Activated CD4-positive, alpha-beta memory T cell treated with anti-CD3 and anti-CD28 coated beads, Interleukin-2, amount 10 ng/mL, durations not matched to agents 7 days and 5 days (primary cell): Measurements from ENCODE around the gene SH2D4B. TPM values are rescaled to one million over a fixed set of nuclear protein-coding genes. Genes with fewer than 3 reads are reported as not detected.

Experiments
- CTCF ChIA-PET: fragments of 350-600 bp; sonication (Branson Sonifier 250); formaldehyde crosslinking; loops from one replicate; lab custom pipeline; 2021; ENCODE audit warnings: antibody characterized with exemption, inconsistent platforms; lab: Charles Lee
- POLR2A ChIA-PET: fragments of 350-600 bp; sonication (Branson Sonifier 250); formaldehyde crosslinking; loops from one replicate; lab custom pipeline; 2021; ENCODE audit warnings: antibody characterized with exemption; lab: Charles Lee
- DNase-seq: peaks from one replicate; pipeline ENCODE4 v3.0.0-alpha.2; 2020
- H3K27ac Mint-ChIP-seq: one replicate; pipeline ENCODE4 v1.8.0; 2021; ENCODE audit warnings: mild to moderate bottlenecking, mixed read lengths
- H3K27me3 Mint-ChIP-seq: one replicate; pipeline ENCODE4 v1.8.0; 2021; ENCODE audit warnings: mixed read lengths
- H3K36me3 Mint-ChIP-seq: one replicate; pipeline ENCODE4 v1.8.0; 2021; ENCODE audit warnings: low read depth, mixed read lengths
- H3K4me1 Mint-ChIP-seq: one replicate; pipeline ENCODE4 v1.8.0; 2021; ENCODE audit warnings: mixed read lengths
- H3K4me3 Mint-ChIP-seq: one replicate; pipeline ENCODE4 v1.8.0; 2021; ENCODE audit warnings: mild to moderate bottlenecking, mixed read lengths
- H3K9me3 Mint-ChIP-seq: one replicate; pipeline ENCODE4 v1.8.0; 2021; ENCODE audit warnings: mixed read lengths
- total RNA-seq, 2 experiments: library from RNA; stranded (reverse); gene quantifications; one replicate each; pipeline ENCODE4 v1.2.3, GENCODE V29; 2021

Gene SH2D4B
- total RNA-seq, 2 experiments from 2014 or later: 0.13 to 0.15 TPM

DNA sequence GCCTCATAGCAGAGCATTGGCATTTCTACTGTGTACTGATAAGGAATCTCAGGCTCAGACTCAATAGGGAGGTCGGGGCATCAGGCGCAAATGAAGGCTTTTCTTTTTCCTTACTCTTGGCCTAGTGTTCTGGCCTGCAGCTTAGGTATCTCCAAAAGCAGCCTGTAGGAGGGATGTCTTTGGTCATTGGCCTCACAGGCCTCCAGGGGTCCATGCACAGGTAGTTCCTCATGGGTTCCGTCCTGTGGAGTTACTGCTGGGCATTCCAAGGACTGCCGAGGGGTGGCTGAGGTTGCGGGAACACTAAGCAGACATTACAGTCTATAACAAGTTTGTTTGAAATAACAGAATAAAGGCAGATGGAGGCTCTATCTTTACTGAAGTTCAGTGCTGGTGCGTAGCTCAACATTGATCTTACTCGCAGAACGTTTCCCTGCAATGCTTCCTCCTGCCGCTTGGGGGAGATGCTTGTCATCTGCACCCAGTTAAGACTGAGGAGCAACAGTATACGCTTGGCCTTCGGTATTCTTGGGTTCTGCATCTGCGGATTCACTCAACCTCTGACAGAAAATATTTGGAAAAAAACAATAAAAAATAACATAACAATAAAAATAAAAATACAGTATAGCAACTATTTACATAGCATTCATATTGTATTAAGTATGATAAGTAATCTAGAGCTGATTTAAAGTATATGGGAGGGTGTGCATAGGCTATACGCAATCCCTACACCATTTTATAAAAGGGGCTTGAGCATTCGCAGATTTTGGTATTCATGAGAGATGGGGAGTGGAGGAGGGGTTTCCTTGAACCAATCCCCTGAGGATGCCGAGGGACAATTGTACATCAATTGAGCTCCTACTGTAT is 58.9 kb downstream of the SH2D4B start:
- Mint-ChIP-seq H3K4me3 (no peak overlapping the region), H3K4me1 (no peaks in the 10 kb centered on the region), H3K9me3 (no peaks in the 10 kb centered on the region), H3K27me3 (no peaks in the 10 kb centered on the region), H3K27ac (no peak overlapping the region), H3K36me3 (no peaks in the 10 kb centered on the region)
- ChIA-PET POLR2A (no interaction called here), CTCF (interaction anchor here (0.6 to 1.7 kb wide), 15 partner anchors 11 to 480 kb away, joined by 3 to 11 read pairs (median 4); partner anchors contain the start of gene PRXL2A)
- DNase-seq: peak; percentile 38

GRCh38 chr10:80598084-80598798 is 60.5 kb downstream of the SH2D4B start:
- no peaks in the 10 kb centered on the region for H3K4me1 Mint-ChIP-seq
- no peak for DNase-seq
- POLR2A ChIA-PET: no interaction called here
- no peaks in the 10 kb centered on the region for H3K36me3 Mint-ChIP-seq
- CTCF ChIA-PET: interaction anchor here (0.6 to 2.6 kb wide), 8 partner anchors 13 to 220 kb away, joined by 3 to 9 read pairs (median 5); partner anchors contain the start of gene PRXL2A
- H3K27me3 Mint-ChIP-seq: no peaks in the 10 kb centered on the region
- H3K4me3 Mint-ChIP-seq: no peak overlapping the region
- no peak overlapping the region for H3K27ac Mint-ChIP-seq
- H3K9me3 Mint-ChIP-seq: no peaks in the 10 kb centered on the region

DNA sequence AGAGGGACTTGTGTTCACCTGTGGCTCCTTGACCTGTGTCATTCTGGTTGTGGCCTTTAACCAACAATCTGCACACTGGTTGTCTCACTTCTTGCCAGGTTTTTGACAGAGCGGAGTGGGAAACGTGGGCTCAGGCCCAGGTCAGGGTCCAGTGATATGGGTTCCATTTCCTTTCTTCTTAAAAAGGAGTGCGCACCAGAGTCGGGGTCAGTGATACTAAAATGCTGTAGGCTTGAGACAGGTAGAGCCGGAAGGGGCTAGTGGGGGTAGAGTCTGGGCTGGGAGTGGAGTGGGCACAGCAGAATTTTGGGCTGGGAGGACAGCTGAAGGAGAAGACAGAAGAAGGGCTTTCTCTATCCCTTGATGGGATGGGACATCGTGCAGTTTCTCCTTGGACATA is 61.2 kb downstream of the SH2D4B start:
- H3K27me3 Mint-ChIP-seq: no peaks in the 10 kb centered on the region
- no peak overlapping the region for H3K4me3 Mint-ChIP-seq
- CTCF ChIA-PET: interaction anchor here (1.3 to 2.6 kb wide), 6 partner anchors 14 to 221 kb away, joined by 3 to 9 read pairs (median 5); no protein-coding TSS in a partner anchor
- no peak for DNase-seq
- no peak overlapping the region for H3K27ac Mint-ChIP-seq
- no peaks in the 10 kb centered on the region for H3K9me3 Mint-ChIP-seq
- H3K36me3 Mint-ChIP-seq: no peaks in the 10 kb centered on the region
- no peaks in the 10 kb centered on the region for H3K4me1 Mint-ChIP-seq
- POLR2A ChIA-PET: no interaction called here

GRCh38 chr10:80599424-80599847 is 61.7 kb downstream of the SH2D4B start:
- Mint-ChIP-seq H3K27ac (no peak overlapping the region), H3K9me3 (no peaks in the 10 kb centered on the region), H3K4me1 (no peaks in the 10 kb centered on the region), H3K27me3 (no peaks in the 10 kb centered on the region), H3K36me3 (no peaks in the 10 kb centered on the region), H3K4me3 (no peak overlapping the region)
- ChIA-PET POLR2A (no interaction called here), CTCF (interaction anchor here (0.9 to 2.6 kb wide), 5 partner anchors 15 to 216 kb away, joined by 3 to 9 read pairs (median 5); no protein-coding TSS in a partner anchor)
- peak; percentile 42 for DNase-seq

DNA sequence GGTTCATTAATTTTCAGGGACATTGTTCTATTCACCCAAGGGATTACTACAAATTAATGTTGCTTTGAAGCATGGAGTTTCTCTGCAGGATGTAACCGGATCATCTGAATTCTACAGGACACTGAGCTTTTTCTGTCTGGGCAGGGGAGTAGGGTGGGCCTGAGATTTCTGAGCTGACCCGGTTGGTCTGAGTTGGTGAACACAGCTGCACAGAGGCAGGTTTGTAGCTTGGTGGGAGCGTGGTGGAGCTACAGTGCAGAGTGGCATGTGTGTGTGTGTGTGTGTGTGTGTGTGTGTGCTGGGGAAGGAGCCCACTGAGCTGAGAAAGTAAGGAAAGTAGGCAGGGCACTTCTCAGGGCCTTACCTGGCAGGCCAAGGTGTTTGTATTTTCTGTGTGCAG is 62.6 kb downstream of the SH2D4B start:
- CTCF ChIA-PET: interaction anchor here (0.8 to 2.6 kb wide), 6 partner anchors 18 to 217 kb away, joined by 3 to 6 read pairs (median 3); no protein-coding TSS in a partner anchor
- H3K36me3 Mint-ChIP-seq: no peaks in the 10 kb centered on the region
- POLR2A ChIA-PET: no interaction called here
- H3K4me1 Mint-ChIP-seq: no peaks in the 10 kb centered on the region
- no peaks in the 10 kb centered on the region for H3K9me3 Mint-ChIP-seq
- DNase-seq: no peak
- H3K4me3 Mint-ChIP-seq: no peak overlapping the region
- no peak overlapping the region for H3K27ac Mint-ChIP-seq
- no peaks in the 10 kb centered on the region for H3K27me3 Mint-ChIP-seq

GRCh38 chr10:80602881-80603280 is 65.2 kb downstream of the SH2D4B start:
- Mint-ChIP-seq H3K4me3 (no peak overlapping the region), H3K27me3 (peaks cover 2% of the 10 kb centered on the region), H3K9me3 (no peaks in the 10 kb centered on the region), H3K36me3 (no peaks in the 10 kb centered on the region), H3K27ac (no peak overlapping the region), H3K4me1 (no peaks in the 10 kb centered on the region)
- ChIA-PET CTCF (no interaction called here), POLR2A (no interaction called here)
- no peak for DNase-seq

- no peaks in the 10 kb centered on the region for H3K36me3 Mint-ChIP-seq
- ChIA-PET POLR2A (no interaction called here), CTCF (no interaction called here)
- H3K27ac Mint-ChIP-seq: no peak overlapping the region
- no peak overlapping the region for H3K4me3 Mint-ChIP-seq
- no peaks in the 10 kb centered on the region for H3K9me3 Mint-ChIP-seq
- H3K27me3 Mint-ChIP-seq: peaks cover 2% of the 10 kb centered on the region
- DNase-seq: no peak
- H3K4me1 Mint-ChIP-seq: no peaks in the 10 kb centered on the region
Measured at GRCh38 chr10:80603516-80603915, 65.8 kb downstream of the SH2D4B start.

DNA sequence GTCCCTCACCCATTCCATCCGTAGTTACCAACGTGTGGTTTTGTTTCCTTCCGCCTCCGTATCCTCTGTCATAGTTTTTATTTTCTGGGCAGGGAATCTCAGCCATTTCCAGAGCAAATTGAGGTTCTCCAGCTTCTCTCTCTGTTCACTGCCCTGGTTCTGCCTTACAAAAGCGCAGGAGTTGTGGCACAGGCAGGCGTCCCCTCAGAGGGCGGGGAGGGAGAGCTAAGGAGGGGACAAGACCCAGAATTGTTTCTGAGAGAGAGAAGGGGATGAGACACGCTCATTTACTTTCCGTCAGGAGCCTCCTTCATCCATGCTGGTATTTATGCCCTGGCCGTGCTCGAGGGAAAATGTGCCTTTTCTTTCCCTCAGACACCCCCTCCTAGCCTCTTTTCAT is 71.0 kb downstream of the SH2D4B start:
- Mint-ChIP-seq H3K9me3 (no peaks in the 10 kb centered on the region), H3K27me3 (peaks cover 3% of the 10 kb centered on the region), H3K4me3 (no peak overlapping the region), H3K4me1 (no peaks in the 10 kb centered on the region), H3K36me3 (no peaks in the 10 kb centered on the region), H3K27ac (no peak overlapping the region)
- POLR2A ChIA-PET: no interaction called here
- no peak for DNase-seq
- CTCF ChIA-PET: no interaction called here

DNA sequence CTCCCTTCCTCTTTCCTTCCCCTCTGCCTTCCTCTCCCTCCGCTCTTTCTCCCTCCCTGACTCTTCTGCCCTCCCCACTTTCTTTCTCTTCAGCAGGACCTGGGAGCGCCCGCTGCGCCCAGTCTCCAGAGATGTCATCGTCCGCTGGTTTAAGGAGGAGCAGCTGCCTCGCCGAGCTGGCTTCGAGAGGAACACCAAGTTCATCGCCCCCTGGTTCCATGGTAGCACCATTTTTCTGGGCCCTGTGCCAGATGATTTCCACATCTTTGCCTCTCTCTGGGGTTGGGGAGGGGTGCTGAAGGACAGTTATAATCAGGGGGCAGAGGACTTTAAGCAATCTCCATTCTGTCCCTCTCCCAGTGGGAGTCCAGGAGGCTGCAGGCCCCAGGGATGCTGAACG is 71.6 kb downstream of the SH2D4B start:
- Mint-ChIP-seq H3K4me3 (no peak overlapping the region), H3K9me3 (no peaks in the 10 kb centered on the region), H3K27me3 (peaks cover 4% of the 10 kb centered on the region), H3K36me3 (no peaks in the 10 kb centered on the region), H3K4me1 (no peaks in the 10 kb centered on the region), H3K27ac (no peak overlapping the region)
- DNase-seq: no peak
- ChIA-PET POLR2A (no interaction called here), CTCF (no interaction called here)

GRCh38 chr10:80611481-80612185 is 73.9 kb downstream of the SH2D4B start:
- H3K4me3 Mint-ChIP-seq: no peak overlapping the region
- H3K27ac Mint-ChIP-seq: no peak overlapping the region
- H3K4me1 Mint-ChIP-seq: no peaks in the 10 kb centered on the region
- ChIA-PET CTCF (interaction anchor here (1.2 to 1.6 kb wide), 2 partner anchors 13 to 15 kb away, joined by 3 to 5 read pairs; no protein-coding TSS in a partner anchor), POLR2A (no interaction called here)
- no peak for DNase-seq
- H3K9me3 Mint-ChIP-seq: no peaks in the 10 kb centered on the region
- peaks cover 4% of the 10 kb centered on the region for H3K27me3 Mint-ChIP-seq
- no peaks in the 10 kb centered on the region for H3K36me3 Mint-ChIP-seq

GRCh38 chr10:80612261-80612660 is 74.6 kb downstream of the SH2D4B start:
- Mint-ChIP-seq H3K36me3 (no peaks in the 10 kb centered on the region), H3K4me1 (no peaks in the 10 kb centered on the region), H3K4me3 (no peak overlapping the region), H3K9me3 (no peaks in the 10 kb centered on the region), H3K27ac (no peak overlapping the region), H3K27me3 (peaks cover 1% of the 10 kb centered on the region)
- DNase-seq: no peak
- ChIA-PET CTCF (interaction anchor here (1.2 to 1.6 kb wide), 2 partner anchors 14 to 15 kb away, joined by 3 to 5 read pairs; no protein-coding TSS in a partner anchor), POLR2A (no interaction called here)

- POLR2A ChIA-PET: interaction anchor here (0.6 kb wide), 1 partner anchor 549 kb away, joined by 3 read pairs; no protein-coding TSS in a partner anchor
- Mint-ChIP-seq H3K9me3 (no peaks in the 10 kb centered on the region), H3K27ac (no peak overlapping the region), H3K4me3 (no peak overlapping the region), H3K36me3 (no peaks in the 10 kb centered on the region), H3K27me3 (peaks cover 1% of the 10 kb centered on the region), H3K4me1 (no peaks in the 10 kb centered on the region)
- CTCF ChIA-PET: no interaction called here
- no peak for DNase-seq
Measured at GRCh38 chr10:80613466-80614170, 75.9 kb downstream of the SH2D4B start.
